G401 (cell line): ENCODE data around the gene RGL4. TPM values are rescaled to one million over a fixed set of nuclear protein-coding genes. Genes with fewer than 3 reads are reported as not detected.
A peak's percentile ranks its signal among the peaks of the same experiment; 100 is the strongest.
"Not testable (repeated sequence)": the region's sequence is repeated elsewhere in the genome, so short reads cannot be mapped to it uniquely, and the experiment has no call there.

ENCODE experiments used
- DNase-seq: peaks from one replicate; pipeline ENCODE4 v3.0.0-alpha.2; 2015; ENCODE audit warnings: low spot score
- in situ Hi-C: cut with HindIII; loops from 2 replicates; pipeline ENCODE4 v1.10.0; 2016; ENCODE audit warnings: low sequenced_read_pairs, mixed read lengths
- total RNA-seq: library from RNA; depleted of rRNA; stranded (reverse); fragments of >200 nt; shearing (Covaris generic); gene quantifications from 2 replicates; pipeline ENCODE4 v1.2.3, GENCODE V29; 2014

Gene RGL4
- total RNA-seq, 1 experiment from 2014 or later: not detected

GRCh38 chr22:23676841-23677700, 13.7 kb upstream of the RGL4 start:
- in situ Hi-C loops, DNase-seq: not testable (repeated sequence)

- in situ Hi-C loops: no loop called here
- DNase-seq: peak; percentile 83
Measured at GRCh38 chr22:23677701-23677995, 13.2 kb upstream of the RGL4 start.

- no peak for DNase-seq
- in situ Hi-C loops: no loop called here
Measured at GRCh38 chr22:23678133-23678532, 12.7 kb upstream of the RGL4 start.

GRCh38 chr22:23681026-23681809, 9.6 kb upstream of the RGL4 start:
- in situ Hi-C loops: no loop called here

GRCh38 chr22:23682077-23682476, 8.7 kb upstream of the RGL4 start:
- DNase-seq: no peak
- in situ Hi-C loops: no loop called here

More at GRCh38 chr22:23681026-23681809, 9.6 kb upstream of the RGL4 start:
- no peak for DNase-seq

GRCh38 chr22:23682827-23683355, 7.9 kb upstream of the RGL4 start:
- in situ Hi-C loops: no loop called here
- DNase-seq: no peak

GRCh38 chr22:23683545-23683944, 7.3 kb upstream of the RGL4 start:
- no peak for DNase-seq
- in situ Hi-C loops: no loop called here

- in situ Hi-C loops: no loop called here
- peak; percentile 78 for DNase-seq
Measured at GRCh38 chr22:23684026-23684425, 6.8 kb upstream of the RGL4 start.

GRCh38 chr22:23684561-23685031, 6.2 kb upstream of the RGL4 start:
- in situ Hi-C loops: no loop called here
- DNase-seq: peak; percentile 35

GRCh38 chr22:23685205-23685784, 5.5 kb upstream of the RGL4 start:
- no peak for DNase-seq
- in situ Hi-C loops: no loop called here

- peak; percentile 92 for DNase-seq
- in situ Hi-C loops: no loop called here
Measured at GRCh38 chr22:23686416-23687024, 4.3 kb upstream of the RGL4 start.

- in situ Hi-C loops: no loop called here
- DNase-seq: no peak
Measured at GRCh38 chr22:23688121-23688520, 2.7 kb upstream of the RGL4 start.

GRCh38 chr22:23688571-23688970, 2.2 kb upstream of the RGL4 start:
- DNase-seq: no peak
- in situ Hi-C loops: no loop called here

- no peak for DNase-seq
- in situ Hi-C loops: no loop called here
Measured at GRCh38 chr22:23689414-23689813, 1.4 kb upstream of the RGL4 start.

GRCh38 chr22:23691748-23692423, 1.1 kb downstream of the RGL4 start:
- in situ Hi-C loops: no loop called here
- no peak for DNase-seq

GRCh38 chr22:23692598-23693291, 1.9 kb downstream of the RGL4 start:
- in situ Hi-C loops: no loop called here
- no peak for DNase-seq

- no peak for DNase-seq
- in situ Hi-C loops: no loop called here
Measured at GRCh38 chr22:23693979-23694680, 3.3 kb downstream of the RGL4 start.

- in situ Hi-C loops: no loop called here
- DNase-seq: no peak
Measured at GRCh38 chr22:23695141-23695540, 4.3 kb downstream of the RGL4 start.
